Naive thymus-derived CD8-positive, alpha-beta T cell (primary cell): ENCODE results near the gene KLHL33. TPM values are rescaled to one million over a fixed set of nuclear protein-coding genes. Genes with fewer than 3 reads are reported as not detected.

Experiments
- ATAC-seq, 2 donors: fragments of 150-1000 bp; cut with Tn5 transposase in 1 of 2; sonication (Bioruptor Pico), chemical (Tn5 transposase) in 1 of 2; 1 replicate in 1 of 2; 2 replicates in 1 of 2; pipeline ENCODE4 v1.10.0; 2021; ENCODE audit warnings: mild to moderate bottlenecking in 2 of 2, moderate library complexity in 2 of 2
- POLR2A ChIA-PET: fragments of 350-600 bp; sonication (Branson Sonifier 250); formaldehyde crosslinking; loops from one replicate; lab custom pipeline; 2021; ENCODE audit warnings: antibody characterized with exemption; lab: Charles Lee
- DNase-seq, 10 donors: peaks; one replicate each; pipeline versions ENCODE4 v3.0.0 to v3.0.0-alpha.2; 2020 to 2022
- H3K27ac Mint-ChIP-seq, 10 donors: one replicate each; pipeline ENCODE4 v1.8.0; 2020 to 2022; ENCODE audit warnings: mild to moderate bottlenecking in 10 of 10, mixed read lengths in 10 of 10, moderate library complexity in 4 of 10, inconsistent platforms in 1 of 10
- H3K27me3 Mint-ChIP-seq, 5 donors: one replicate each; pipeline ENCODE4 v1.8.0; 2021 to 2022; ENCODE audit warnings: mixed read lengths in 5 of 5
- H3K36me3 Mint-ChIP-seq, 3 donors: one replicate each; pipeline ENCODE4 v1.8.0; 2020 to 2022; ENCODE audit warnings: mixed read lengths in 3 of 3, mild to moderate bottlenecking in 2 of 3, inconsistent platforms in 1 of 3
- H3K4me1 Mint-ChIP-seq, 4 donors: one replicate each; pipeline ENCODE4 v1.8.0; 2021 to 2022; ENCODE audit warnings: mixed read lengths in 4 of 4
- H3K4me3 Mint-ChIP-seq, 10 donors: one replicate each; pipeline ENCODE4 v1.8.0; 2020 to 2022; ENCODE audit warnings: mild to moderate bottlenecking in 10 of 10, mixed read lengths in 10 of 10, moderate library complexity in 6 of 10, inconsistent platforms in 1 of 10
- H3K9me3 Mint-ChIP-seq, 9 donors: one replicate each; pipeline ENCODE4 v1.8.0; 2020 to 2022; ENCODE audit warnings: mixed read lengths in 9 of 9, mild to moderate bottlenecking in 3 of 9, inconsistent platforms in 1 of 9, moderate library complexity in 1 of 9
- polyA plus RNA-seq, 3 donors: library from polyadenylated mRNA; unstranded; fragments of 300-500 nt; fragmentation: Illumina TruSeq; gene quantifications; one replicate each; pipeline ENCODE4 v1.2.3, GENCODE V29; 2021
- total RNA-seq, 8 experiments: library from RNA in 2 of 8; stranded (reverse) in 2 of 8; gene quantifications; one replicate each; pipeline ENCODE4 v1.2.3 and lab custom pipeline; 2021 to 2026

Gene KLHL33
- total and polyA plus RNA-seq, 5 experiments from 2014 or later: 0.43 to 0.77 (median 0.52) TPM

DNA sequence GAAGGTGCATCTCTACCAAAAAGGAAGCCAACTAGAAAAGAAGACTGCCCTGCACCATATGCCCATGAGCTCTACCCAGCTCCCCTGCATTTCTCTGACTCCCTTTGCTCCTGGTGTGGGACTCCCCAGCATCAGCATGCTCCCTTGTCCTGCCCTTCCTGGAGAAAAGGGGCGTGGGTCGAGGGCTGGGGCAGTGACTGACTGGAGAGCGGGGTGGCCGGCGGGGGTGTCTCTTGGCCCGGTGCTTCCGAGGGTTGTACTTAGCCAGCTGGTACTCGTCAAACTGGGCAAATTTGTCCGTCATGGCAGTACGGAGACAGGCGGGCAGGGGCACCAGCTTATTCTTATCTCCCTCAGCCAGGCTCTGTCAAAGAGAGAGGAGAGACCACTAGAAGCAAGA, 32.4 kb downstream of the KLHL33 start:
- Mint-ChIP-seq H3K27me3 (no peaks in the 10 kb centered on the region), H3K9me3 (no peaks in the 10 kb centered on the region), H3K36me3 (peaks cover 0 to 92% (median 23%) of the 10 kb centered on the region in 3 donors), H3K27ac (peak overlapping the region in 2 of 10 donors; percentile 4 to 58), H3K4me1 (peaks cover 30 to 44% (median 36%) of the 10 kb centered on the region in 4 donors), H3K4me3 (no peak overlapping the region)
- no peak for ATAC-seq
- DNase-seq: no peak
- POLR2A ChIA-PET: interaction anchor here (1.0 to 2.0 kb wide), 3 partner anchors 10 to 60 kb away, joined by 3 to 8 read pairs (median 3); partner anchors contain the start of genes APEX1, OSGEP, PARP2 and TEP1

DNA sequence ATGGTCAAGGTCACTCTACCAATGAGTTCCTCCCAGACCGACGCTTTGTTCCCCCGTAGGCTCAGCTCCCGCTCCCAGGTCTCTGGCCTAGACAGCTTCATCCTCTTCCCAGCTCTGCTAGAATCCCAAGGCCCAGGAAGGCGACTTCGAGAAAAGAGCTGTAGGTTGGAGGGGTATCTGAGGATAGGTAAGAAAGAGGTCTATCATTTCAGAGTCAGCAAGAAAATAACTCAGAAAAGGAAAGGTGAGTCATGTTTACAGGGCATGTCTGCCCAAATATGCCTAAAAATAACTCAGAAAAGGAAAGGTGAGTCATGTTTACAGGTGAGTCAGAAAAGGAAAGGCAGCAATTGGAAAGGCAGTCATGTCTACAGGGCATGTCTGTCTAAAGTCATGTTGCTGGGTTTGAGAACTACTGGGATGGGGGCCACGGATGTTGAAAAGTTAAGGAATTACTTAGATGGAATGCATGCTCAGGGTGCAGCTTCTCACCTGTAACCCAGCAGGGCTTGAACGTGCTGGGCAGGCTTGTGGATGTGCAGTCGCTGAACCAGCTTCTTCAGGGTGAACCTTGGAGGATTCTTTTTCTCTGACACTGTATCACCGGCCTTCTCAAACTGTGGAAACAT, 34.9 kb downstream of the KLHL33 start:
- H3K27me3 Mint-ChIP-seq: no peaks in the 10 kb centered on the region
- POLR2A ChIA-PET: interaction anchor here (1.3 kb wide), 1 partner anchor 69 kb away, joined by 3 read pairs; no protein-coding TSS in a partner anchor
- H3K9me3 Mint-ChIP-seq: no peaks in the 10 kb centered on the region
- ATAC-seq (peak in 1 of 2 donors; percentile 30), DNase-seq (no peak)
- peak overlapping the region in 2 of 10 donors; percentile 4 to 47 for H3K4me3 Mint-ChIP-seq
- H3K36me3 Mint-ChIP-seq: peaks cover 0 to 89% (median 25%) of the 10 kb centered on the region in 3 donors
- H3K27ac Mint-ChIP-seq: peak overlapping the region in 5 of 10 donors; percentile 36 to 70 (median 49)
- peaks cover 19 to 25% (median 21%) of the 10 kb centered on the region in 4 donors for H3K4me1 Mint-ChIP-seq

DNA sequence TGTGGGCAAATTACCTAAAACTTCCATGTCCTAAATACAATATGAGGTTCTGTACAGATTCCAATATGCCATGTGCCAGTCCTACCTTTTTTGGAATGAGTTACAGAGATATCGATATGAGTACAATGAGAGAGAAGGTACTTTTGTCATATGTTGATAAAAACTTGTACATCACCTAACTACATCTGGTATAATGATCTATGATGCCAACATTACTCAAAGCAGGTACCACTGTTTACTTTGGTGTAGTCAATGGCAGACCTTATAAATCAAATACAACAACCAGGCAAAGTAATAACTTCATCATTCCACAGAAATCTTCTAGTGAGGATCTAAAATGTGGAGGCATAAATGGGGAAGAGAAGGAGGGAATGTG, 35.4 kb downstream of the KLHL33 start:
- POLR2A ChIA-PET: no interaction called here
- Mint-ChIP-seq H3K9me3 (no peaks in the 10 kb centered on the region), H3K4me1 (peaks cover 17 to 21% (median 20%) of the 10 kb centered on the region in 4 donors), H3K4me3 (peak overlapping the region in 1 of 10 donors; percentile 47), H3K36me3 (peaks cover 0 to 89% (median 25%) of the 10 kb centered on the region in 3 donors), H3K27me3 (no peaks in the 10 kb centered on the region), H3K27ac (peak overlapping the region in 6 of 10 donors; percentile 12 to 70 (median 46))
- ATAC-seq: no peak
- no peak for DNase-seq

DNA sequence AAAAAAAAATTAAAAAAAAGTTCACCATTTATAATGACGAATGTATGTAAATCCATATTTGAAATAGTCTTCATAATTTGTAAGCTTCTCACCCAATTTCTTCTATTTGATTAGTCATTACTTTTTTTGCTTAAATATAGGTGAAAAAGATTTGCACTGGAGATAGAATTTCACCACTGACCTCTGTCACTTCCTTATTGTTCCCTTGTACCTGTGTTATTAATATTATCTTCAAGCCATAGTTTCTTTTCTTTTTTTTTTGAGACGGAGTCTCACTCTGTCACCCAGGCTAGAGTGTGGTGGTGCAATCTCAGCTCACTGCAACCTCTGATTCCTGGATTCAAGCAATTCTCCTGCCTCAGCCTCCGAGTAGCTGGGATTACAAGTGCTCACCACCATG, 38.5 kb downstream of the KLHL33 start:
- Mint-ChIP-seq H3K36me3 (peaks cover 0 to 81% (median 20%) of the 10 kb centered on the region in 3 donors), H3K27me3 (no peaks in the 10 kb centered on the region), H3K9me3 (no peaks in the 10 kb centered on the region), H3K4me3 (no peak overlapping the region), H3K4me1 (peaks cover 11 to 17% (median 12%) of the 10 kb centered on the region in 4 donors), H3K27ac (peak overlapping the region in 1 of 10 donors; percentile 25)
- no peak for DNase-seq
- POLR2A ChIA-PET: interaction anchor here (0.7 kb wide), 1 partner anchor 20 kb away, joined by 4 read pairs; no protein-coding TSS in a partner anchor
- no peak for ATAC-seq

DNA sequence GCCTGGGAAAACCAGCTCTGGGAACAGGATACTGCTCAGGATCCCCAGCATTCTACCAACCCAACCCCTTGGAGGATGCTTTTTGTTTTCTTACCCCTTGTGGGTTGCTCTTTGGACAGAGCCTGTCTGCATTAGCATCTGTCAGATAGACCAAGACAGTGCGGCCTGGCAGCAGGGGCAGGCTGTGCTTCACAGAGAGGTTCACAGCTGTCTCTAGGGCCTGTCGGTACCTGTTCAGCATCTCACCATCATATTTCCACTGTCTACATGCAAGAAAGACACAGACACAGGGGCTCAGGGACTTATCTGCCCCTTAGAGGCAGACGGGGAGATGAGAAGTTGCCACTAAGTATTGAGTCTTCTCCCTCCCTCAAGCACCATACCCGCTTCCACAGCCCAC, 44.5 kb downstream of the KLHL33 start:
- no peaks in the 10 kb centered on the region for H3K9me3 Mint-ChIP-seq
- ATAC-seq: no peak

DNA sequence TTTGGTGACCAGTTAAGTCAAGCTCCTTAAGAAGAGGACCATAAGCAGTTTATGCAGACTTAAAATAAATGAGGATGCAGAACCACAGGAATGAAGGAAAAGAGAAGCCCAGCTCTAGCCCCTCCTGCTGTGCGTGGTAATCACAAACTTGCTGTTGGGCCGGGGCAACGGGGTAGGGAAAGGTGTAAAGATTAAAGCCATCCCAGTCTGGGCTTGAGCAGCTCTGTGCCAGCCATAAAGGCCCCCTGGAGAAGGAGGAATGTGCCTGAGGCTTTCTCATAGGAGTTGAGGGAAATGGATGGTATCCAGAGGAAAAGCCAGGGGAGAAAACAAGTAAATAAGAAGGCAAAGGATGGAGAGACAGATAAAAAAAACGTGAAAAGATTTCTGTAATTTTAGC, 47.8 kb downstream of the KLHL33 start:
- no peaks in the 10 kb centered on the region for H3K9me3 Mint-ChIP-seq
- POLR2A ChIA-PET: no interaction called here
- no peak overlapping the region for H3K4me3 Mint-ChIP-seq
- H3K36me3 Mint-ChIP-seq: peaks cover 0 to 93% (median 32%) of the 10 kb centered on the region in 3 donors
- H3K4me1 Mint-ChIP-seq: peaks cover 0 to 6% (median 4%) of the 10 kb centered on the region in 4 donors
- H3K27me3 Mint-ChIP-seq: no peaks in the 10 kb centered on the region
- ATAC-seq (no peak), DNase-seq (no peak)
- peak overlapping the region in 1 of 10 donors; percentile 80 for H3K27ac Mint-ChIP-seq

More for the DNA sequence above, 44.5 kb downstream of the KLHL33 start:
- H3K27ac Mint-ChIP-seq: no peak overlapping the region
- DNase-seq: no peak
- H3K27me3 Mint-ChIP-seq: no peaks in the 10 kb centered on the region
- no peak overlapping the region for H3K4me3 Mint-ChIP-seq
- peaks cover 0 to 10% (median 5%) of the 10 kb centered on the region in 4 donors for H3K4me1 Mint-ChIP-seq
- H3K36me3 Mint-ChIP-seq: peaks cover 0 to 88% (median 23%) of the 10 kb centered on the region in 3 donors
- POLR2A ChIA-PET: no interaction called here

DNA sequence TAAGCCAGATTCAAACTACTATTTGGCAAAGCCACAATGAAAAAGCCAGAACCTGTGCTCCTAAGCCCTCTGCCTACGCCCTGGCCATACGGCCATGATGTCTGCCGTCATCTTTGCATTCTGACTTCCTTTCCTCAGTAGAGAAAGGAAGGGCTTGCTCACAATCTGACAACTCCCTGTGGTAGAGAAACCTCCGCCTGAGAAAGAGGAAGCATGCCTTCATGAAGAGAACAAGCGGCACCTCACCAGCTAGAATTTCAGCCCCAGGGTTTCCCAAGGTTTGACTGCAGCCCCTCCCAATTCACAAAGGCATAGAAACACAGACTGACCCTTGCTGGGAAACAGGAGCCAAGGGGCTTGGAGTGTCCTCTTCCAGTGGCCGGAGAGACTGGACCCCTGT, 48.4 kb downstream of the KLHL33 start:
- no peak overlapping the region for H3K27ac Mint-ChIP-seq
- POLR2A ChIA-PET: no interaction called here
- H3K36me3 Mint-ChIP-seq: peaks cover 0 to 94% (median 29%) of the 10 kb centered on the region in 3 donors
- no peaks in the 10 kb centered on the region for H3K27me3 Mint-ChIP-seq
- DNase-seq (no peak), ATAC-seq (no peak)
- no peaks in the 10 kb centered on the region for H3K9me3 Mint-ChIP-seq
- H3K4me3 Mint-ChIP-seq: no peak overlapping the region
- peaks cover 0 to 6% (median 4%) of the 10 kb centered on the region in 4 donors for H3K4me1 Mint-ChIP-seq

DNA sequence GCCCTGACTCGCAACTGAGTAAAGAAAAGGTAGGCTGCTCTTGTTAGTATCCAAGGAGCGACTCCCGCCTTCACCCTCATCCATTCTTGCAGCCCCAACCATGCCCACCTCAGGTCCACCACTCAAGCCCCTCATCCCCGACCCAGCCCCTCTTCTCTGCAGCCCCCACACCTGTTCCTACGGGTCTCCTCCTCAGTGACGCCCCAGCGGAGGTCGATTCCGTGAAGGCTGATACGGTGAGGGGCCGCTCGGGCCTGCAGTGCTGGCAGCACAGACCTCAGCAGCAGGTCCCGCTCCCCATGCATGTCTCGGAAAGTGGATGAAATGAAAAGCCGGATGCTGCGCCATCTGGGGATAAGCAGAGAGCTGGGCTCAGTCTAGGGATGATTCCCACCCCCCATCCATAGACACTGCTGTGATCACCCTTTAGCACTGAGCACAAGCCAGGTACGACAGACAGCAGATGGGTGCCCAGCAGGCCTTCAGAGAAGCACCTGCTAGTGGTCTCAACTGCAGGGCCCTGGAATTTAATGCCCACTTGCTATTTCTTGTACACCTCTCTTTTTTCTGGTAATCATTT, 49.6 kb downstream of the KLHL33 start:
- Mint-ChIP-seq H3K9me3 (no peaks in the 10 kb centered on the region), H3K27ac (peak overlapping the region in 1 of 10 donors; percentile 28), H3K36me3 (peaks cover 0 to 94% (median 33%) of the 10 kb centered on the region in 3 donors), H3K4me1 (peaks cover 0 to 8% (median 4%) of the 10 kb centered on the region in 4 donors), H3K27me3 (no peaks in the 10 kb centered on the region), H3K4me3 (no peak overlapping the region)
- POLR2A ChIA-PET: no interaction called here
- DNase-seq: no peak
- no peak for ATAC-seq

DNA sequence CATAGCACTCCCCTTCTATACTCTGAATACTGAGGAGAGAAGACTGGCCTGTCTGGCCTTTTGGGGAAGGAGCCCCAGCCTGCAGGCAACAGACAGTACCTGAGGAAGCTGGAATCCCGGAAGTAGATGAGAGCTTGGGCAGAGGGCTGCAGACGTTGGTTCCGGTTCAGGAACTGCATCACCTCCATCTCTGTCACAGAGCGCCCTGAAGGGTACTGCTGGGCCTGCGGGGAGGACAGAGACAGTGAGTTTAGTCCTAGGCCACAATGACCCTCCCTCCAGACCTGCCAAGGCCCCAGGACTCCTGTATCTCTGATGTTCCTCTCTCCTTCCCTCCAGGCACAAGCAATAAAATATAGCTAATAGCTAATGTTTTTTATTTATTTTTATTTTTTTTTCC, 51.1 kb downstream of the KLHL33 start:
- POLR2A ChIA-PET: interaction anchor here (0.6 kb wide), 1 partner anchor 10 kb away, joined by 4 read pairs; no protein-coding TSS in a partner anchor
- no peak for ATAC-seq
- H3K36me3 Mint-ChIP-seq: peaks cover 0 to 95% (median 36%) of the 10 kb centered on the region in 3 donors
- no peak for DNase-seq
- H3K27ac Mint-ChIP-seq: peak overlapping the region in 2 of 10 donors; percentile 65 to 77
- no peak overlapping the region for H3K4me3 Mint-ChIP-seq
- no peaks in the 10 kb centered on the region for H3K9me3 Mint-ChIP-seq
- H3K27me3 Mint-ChIP-seq: no peaks in the 10 kb centered on the region
- H3K4me1 Mint-ChIP-seq: peaks cover 0 to 10% (median 4%) of the 10 kb centered on the region in 4 donors

DNA sequence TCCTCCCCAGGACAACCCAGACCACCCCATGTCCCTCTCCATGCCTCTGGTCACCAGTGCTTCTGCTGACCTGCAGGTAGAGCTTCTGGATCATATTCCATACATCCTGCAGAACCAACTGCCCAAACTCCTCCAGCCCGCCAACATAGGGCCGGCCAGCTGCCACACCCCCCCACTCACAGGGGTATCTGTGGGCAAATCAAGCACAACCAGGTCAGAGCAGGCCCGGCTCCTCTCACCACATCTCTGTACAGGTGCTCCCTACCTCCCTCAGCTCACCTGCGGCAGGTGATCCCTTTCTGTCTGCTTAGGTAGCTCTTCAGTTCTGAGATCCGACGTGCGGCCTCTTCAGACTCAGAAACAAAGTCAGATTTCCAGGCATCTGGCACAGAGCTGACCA, 51.6 kb downstream of the KLHL33 start:
- DNase-seq (no peak), ATAC-seq (no peak)
- no peaks in the 10 kb centered on the region for H3K9me3 Mint-ChIP-seq
- H3K27me3 Mint-ChIP-seq: no peaks in the 10 kb centered on the region
- H3K4me3 Mint-ChIP-seq: no peak overlapping the region
- POLR2A ChIA-PET: interaction anchor here (0.6 kb wide), 1 partner anchor 9 kb away, joined by 4 read pairs; no protein-coding TSS in a partner anchor
- H3K27ac Mint-ChIP-seq: peak overlapping the region in 3 of 10 donors; percentile 9 to 77 (median 65)
- peaks cover 0 to 96% (median 35%) of the 10 kb centered on the region in 3 donors for H3K36me3 Mint-ChIP-seq
- peaks cover 0 to 6% (median 0%) of the 10 kb centered on the region in 4 donors for H3K4me1 Mint-ChIP-seq

DNA sequence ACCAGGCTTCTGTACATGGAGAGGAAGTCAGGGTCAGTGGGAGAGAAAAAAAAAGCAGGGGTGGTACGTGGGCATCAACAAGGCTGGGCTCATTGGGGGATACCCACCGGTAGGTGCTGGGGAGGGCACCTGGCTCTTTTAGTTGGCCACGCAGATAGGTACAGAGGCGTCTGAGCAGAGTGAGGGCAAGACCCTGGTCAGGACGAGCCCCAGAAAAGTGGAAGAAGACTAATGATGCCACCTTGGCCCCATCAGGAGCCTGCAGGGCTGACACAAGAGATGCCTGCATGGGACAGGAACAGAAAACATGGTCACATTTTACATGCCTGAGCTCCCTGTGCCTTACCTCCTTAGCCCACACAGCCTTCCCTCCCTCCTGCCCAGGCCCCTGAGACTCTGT, 52.3 kb downstream of the KLHL33 start:
- no peaks in the 10 kb centered on the region for H3K9me3 Mint-ChIP-seq
- POLR2A ChIA-PET: interaction anchor here (0.5 kb wide), 1 partner anchor 26 kb away, joined by 3 read pairs; no protein-coding TSS in a partner anchor
- peaks cover 0 to 4% (median 0%) of the 10 kb centered on the region in 4 donors for H3K4me1 Mint-ChIP-seq
- no peak overlapping the region for H3K4me3 Mint-ChIP-seq
- H3K27ac Mint-ChIP-seq: peak overlapping the region in 1 of 10 donors; percentile 48
- peaks cover 0 to 94% (median 33%) of the 10 kb centered on the region in 3 donors for H3K36me3 Mint-ChIP-seq
- ATAC-seq (no peak), DNase-seq (no peak)
- no peaks in the 10 kb centered on the region for H3K27me3 Mint-ChIP-seq

DNA sequence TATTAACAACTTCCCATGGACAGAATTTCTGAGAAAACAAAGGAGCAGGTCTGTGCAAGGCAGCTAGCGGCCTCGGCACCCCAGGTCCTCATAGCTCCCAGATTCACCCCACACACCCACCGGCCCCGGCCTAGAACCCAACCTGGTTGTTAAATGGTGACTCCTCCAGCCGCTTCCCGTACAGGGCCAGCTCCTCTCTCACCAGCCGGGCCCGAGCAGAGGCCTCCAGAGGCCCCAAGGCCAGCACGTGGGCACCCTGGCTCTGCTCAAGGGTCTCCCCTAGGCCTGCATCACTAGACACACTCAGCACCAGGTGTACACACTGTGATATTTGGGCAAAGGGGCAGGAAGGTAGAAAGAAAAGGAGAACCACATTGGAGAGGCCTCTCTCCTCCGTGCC, 52.9 kb downstream of the KLHL33 start:
- no peaks in the 10 kb centered on the region for H3K9me3 Mint-ChIP-seq
- H3K27me3 Mint-ChIP-seq: no peaks in the 10 kb centered on the region
- POLR2A ChIA-PET: no interaction called here
- no peak overlapping the region for H3K4me3 Mint-ChIP-seq
- peaks cover 0 to 92% (median 27%) of the 10 kb centered on the region in 3 donors for H3K36me3 Mint-ChIP-seq
- ATAC-seq (no peak), DNase-seq (no peak)
- peak overlapping the region in 1 of 10 donors; percentile 48 for H3K27ac Mint-ChIP-seq
- H3K4me1 Mint-ChIP-seq: peaks cover 0 to 4% (median 0%) of the 10 kb centered on the region in 4 donors

DNA sequence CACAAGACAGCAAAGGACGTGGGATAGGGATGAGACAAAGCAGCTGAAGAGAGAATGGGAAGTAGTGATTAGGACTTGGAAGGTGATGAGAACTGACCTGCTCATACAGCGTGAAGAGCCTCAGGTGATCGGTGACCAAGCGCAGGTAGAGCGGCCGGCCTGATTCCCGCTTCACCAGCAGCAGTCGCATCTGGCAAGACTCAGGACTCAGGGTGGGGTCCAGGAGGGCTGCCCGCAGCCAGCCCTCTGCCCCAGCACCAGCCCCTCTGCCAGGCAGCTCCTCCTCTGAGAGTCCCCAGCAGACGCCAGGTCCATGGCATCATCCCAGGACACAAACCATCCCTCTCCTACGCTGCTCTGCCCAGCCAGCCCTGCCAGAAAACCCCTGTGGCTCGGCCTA, 53.4 kb downstream of the KLHL33 start:
- ATAC-seq: no peak
- Mint-ChIP-seq H3K27me3 (no peaks in the 10 kb centered on the region), H3K4me1 (peaks cover 0 to 4% (median 0%) of the 10 kb centered on the region in 4 donors), H3K36me3 (peaks cover 0 to 92% (median 25%) of the 10 kb centered on the region in 3 donors), H3K27ac (peak overlapping the region in 2 of 10 donors; percentile 65 to 77), H3K4me3 (no peak overlapping the region), H3K9me3 (no peaks in the 10 kb centered on the region)
- POLR2A ChIA-PET: no interaction called here
- DNase-seq: no peak
